NCI-H1930 (cell line): Measurements from ENCODE around the gene CALCR.
A peak's percentile ranks its signal among the peaks of the same experiment; 100 is the strongest.
"Not testable (repeated sequence)": the region's sequence is repeated elsewhere in the genome, so short reads cannot be mapped to it uniquely, and the experiment has no call there.

Experiments used
- DNase-seq, 2 experiments: peaks; one replicate each; lab custom pipeline; 2025; lab: John Stamatoyannopoulos, UW

CALCR gene

DNA sequence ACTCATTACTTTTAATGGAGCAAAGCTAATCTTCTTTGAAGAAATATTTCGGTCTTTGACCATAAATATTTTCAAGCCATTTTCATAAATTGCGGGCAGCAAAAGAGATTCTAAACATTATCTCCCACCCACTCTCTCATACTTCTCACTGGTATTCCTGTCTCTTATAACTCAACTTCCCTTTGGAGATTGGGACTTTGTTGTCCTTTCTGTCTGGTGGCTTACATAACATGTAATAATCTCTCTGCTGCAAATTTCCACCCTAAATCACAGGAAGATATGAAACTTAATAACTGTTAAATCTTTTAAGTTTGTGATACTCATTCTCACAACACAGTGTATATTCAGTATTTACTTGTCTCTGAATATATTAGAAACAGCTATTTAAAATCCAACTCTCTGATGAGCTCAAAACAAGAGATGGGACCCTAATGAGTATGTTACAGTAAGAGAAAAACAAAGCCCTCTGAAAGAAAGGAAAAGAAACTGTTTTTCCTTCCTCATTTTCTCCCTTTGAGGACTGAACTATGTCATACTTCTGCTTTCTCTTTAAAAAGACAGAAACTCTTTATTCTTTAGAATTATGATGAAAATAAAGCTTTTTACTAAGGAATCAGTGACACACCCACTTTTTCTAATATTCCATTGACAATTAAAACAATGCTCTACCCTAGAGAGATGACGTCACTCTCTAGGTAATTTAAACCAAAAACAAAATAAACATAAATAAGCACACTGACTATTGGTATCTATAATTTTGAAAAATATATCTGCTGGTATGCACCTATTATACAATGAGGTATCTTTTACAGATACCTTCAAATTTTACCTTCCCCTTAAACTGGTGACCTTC, 14.7 kb downstream of the CALCR start:
- DNase-seq = no peak

DNA sequence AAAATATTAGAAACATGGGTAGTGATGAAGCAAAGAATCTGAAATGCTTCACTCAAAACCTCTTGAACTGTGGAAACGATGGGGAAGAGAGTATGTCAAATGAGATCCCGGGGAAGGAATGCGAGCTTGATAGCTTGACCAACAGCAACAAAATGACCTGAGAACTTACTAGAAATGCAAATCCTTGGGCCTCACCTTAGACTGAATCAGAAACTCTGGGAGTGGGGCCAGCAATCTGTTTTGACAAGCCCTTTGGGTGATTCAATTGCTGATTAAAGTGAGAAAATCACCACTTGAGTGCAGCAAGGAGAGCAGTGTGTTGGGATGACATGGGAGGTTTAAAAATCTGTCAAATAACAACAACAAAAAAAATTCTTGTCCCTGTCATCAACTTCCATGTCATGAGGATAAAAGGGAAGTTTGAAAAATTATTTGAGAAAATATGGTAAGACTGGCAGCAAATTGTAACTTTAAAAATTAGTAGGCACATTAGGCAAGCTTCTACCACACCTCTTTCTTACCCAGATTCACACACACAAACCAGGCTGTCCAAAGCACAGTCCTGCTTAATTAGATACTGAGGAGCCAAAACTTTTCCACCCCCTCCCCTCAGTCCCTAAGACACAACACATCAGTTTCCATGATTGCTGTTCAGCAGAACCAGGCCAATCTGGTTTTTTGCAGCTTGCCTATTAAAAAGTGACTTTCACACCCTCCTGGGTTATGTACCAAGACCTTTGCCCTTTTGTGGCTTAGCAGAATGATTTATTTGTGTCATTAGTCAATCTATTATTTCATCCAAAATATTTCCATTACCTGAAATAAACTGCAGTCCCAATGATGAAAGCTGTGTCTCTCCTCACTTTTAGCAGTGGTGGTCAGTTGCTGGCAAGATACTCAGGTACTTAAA, 15.6 kb downstream of the CALCR start:
- no peak for DNase-seq

DNA sequence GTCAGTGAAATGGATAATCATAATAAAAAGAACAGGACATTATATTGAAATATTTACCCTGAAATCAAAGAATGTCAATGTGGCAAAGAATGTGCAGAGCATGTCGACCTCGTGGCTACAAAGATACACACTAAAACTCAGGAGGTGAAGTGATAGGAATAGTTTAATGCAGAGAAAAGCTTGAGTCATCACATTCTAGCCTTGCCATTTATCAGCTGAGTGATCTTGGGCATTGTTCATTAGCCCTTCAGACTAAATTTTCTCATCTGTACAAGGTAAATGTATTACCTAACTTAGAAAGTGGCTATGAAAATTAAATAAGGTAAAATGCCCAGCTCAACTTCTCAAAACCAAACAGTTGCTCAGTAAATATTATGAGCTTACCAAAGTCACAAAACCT, 22.6 kb downstream of the CALCR start:
- DNase-seq = no peak

DNA sequence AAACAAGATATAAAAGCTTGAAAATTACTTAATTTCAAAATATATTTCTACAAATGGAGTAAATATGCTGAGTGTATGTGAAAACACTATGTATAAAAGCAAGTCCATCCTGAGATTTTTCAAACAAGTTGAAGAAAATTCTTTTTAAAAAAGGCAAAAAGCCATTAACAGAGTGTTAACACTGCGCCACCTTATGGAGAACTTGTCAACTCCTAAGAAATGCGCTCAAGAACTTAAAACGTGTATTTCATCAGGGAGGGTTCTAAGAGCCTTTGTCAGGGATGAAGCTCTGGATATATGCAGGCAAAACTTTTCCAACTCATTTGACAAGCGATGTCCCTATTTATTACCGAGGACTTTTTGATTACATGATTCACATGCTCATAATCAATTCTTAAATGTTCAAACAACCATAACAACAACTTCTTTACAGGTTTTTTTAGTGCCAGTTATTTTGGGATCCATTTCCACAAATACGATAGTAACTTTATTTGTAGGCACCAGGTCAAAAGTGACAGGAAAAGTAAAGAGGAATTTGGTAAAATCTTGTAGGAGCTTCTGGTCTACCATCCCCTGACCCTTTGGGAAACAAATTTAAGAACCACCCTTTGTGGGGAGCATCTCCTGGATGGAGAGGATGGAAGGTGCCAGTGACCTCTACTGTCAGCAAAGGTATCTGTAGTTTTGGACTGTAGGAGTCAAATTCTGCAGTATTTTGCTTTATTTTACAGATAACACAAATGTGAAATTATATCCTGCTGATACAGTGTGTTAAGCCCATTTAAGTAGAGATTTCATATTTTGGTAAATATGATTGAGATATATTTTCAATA, 23.2 kb downstream of the CALCR start:
- DNase-seq = peak in 1 of 2 experiments; percentile 22

DNA sequence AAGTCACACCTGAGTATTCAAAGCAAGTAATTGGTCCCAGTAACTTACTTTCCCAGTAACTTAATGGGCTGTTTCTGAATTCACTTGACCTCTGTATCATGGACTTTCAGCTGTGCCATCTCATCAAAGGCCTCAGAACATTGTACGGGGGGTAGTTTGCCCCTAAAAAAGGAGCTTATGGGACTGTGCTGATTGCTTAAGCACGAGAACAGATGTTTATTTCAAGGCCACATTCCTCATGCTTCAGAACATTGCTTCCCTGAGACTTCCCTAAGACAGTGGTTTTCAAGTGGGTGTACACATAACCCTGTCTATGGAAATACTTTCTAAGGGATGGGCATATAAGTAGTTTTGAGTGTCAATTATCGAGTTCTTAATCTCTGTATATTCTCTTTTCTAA, 26.8 kb downstream of the CALCR start:
- DNase-seq = no peak

DNA sequence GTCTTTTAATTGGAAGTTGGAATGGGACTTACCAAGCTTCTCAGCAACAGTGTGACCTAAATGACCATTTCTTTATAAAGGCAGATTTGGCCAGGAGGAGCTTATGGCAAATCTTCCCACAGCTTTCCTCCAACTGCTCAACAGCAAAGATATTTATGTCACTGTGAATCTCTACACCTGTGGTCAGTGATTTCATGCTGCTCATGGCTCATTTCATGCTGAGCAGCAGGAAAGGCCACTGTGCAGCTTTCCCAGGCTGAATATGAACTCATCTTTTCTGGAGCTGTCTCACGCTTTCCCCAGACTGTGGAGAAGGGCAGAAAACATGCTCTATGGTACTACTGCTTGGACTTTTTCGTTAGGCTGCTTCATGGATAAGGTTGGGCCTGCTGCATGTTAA, 29.8 kb downstream of the CALCR start:
- DNase-seq = no peak

DNA sequence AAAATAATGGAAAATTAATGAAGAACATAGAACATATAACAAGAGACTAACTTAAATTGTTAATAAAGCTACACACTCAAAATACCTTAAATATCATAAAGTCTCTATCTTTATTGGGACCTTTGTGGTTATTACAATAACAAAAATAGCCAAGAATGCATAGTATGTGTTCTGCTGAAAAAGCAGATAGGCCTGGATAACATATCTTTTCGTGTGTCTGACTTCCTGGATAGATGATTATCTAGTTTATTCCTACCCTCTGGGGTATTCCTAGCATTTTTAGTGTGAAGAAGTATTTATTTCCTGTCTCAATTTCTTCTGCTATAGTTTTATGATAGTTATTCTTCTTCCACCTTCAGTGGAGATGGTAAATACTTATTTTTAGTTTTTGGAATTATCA, 36.5 kb downstream of the CALCR start:
- no peak for DNase-seq

DNA sequence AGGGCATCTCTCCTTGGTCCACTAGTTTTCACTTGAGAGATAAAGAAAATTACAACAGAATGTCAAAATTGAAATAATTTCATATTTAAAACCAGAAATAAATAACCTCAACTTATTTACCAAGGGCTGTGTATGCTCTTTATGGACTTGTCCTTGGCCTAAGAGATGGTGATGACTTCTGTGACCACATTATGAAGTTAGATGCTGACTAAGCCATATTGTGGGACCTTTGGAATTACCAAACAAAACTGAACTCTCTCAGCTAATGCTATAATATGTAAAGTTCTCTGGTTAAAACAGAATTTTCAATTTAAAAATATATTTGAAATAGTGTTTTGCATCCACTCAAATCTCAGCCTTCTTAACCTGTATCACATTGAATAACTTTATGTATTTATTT, 38.9 kb downstream of the CALCR start:
- no peak for DNase-seq

DNA sequence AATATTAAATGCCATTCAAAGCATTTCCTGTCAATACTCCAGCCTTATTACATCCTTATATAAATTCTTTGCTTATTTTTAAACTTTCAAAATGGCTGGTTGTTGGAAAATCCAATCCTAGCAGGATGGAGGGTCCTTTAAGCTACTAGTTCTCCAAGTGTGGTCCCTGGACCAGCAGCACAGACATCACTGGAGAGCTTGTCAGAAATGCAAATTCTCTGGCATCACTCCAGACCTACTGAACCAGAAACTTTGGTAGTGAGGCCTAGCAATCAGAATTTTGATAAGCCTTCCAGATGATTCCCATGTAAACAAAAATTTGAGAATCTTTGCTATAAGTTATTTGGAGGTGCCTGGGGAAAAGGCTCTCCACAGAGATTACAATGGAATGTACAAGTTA, 43.8 kb downstream of the CALCR start:
- DNase-seq = no peak

DNA sequence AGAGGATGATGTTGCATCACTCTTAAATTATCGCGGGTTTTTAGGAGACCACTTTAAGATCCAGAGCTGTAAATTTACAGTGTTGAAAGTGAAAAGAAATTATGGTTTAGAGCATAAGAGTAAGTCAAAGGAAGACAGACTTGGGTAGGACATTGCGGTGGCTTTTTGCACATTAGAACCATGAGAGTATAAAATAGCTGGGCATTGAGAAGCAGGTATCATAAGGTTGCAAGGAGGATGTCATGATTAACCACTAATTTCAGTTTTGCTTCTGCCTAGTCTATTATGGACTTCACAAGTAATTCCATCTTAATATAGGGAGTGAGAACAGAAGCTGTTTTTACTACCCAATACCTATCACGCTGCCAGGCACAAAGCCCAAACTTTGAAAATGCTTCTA, 57.7 kb downstream of the CALCR start:
- DNase-seq = no peak

DNA sequence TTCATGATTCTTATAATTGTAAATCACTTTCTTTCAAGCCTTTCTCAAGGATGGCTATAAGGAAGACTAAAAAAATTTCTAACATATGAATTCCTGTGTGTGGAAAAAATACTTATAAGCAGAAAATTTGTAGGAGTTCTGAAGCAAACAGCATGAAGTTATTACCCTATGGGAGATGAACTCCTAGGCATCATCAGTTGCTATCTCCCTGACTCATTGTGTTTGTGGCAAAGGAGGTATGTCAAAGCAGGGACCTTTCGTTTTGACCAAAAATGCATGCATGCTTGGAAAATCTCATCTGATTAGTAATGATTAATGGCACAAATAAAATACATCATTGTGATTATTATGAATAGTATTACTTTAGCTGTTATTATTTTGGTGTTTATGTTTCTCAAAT, 59.4 kb downstream of the CALCR start:
- no peak for DNase-seq

DNA sequence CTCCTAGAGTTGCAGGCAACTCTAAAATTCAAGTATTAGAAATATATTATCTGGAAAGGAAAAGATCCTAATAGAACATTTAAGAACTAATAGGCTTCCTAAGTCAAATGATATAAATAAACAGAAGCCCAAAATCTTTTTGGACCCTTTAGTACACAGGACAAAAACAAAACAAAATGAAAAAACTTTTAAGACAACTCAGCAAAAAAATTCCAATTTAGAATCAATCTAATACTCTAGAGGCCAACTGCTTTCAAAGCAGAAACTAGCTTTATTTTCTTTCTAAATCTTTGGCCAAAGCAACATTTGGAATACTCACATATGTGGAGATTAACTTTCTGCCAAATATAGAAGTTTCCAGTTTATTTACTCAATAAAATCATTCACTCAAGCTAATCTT, 65.2 kb downstream of the CALCR start:
- DNase-seq = no peak

DNA sequence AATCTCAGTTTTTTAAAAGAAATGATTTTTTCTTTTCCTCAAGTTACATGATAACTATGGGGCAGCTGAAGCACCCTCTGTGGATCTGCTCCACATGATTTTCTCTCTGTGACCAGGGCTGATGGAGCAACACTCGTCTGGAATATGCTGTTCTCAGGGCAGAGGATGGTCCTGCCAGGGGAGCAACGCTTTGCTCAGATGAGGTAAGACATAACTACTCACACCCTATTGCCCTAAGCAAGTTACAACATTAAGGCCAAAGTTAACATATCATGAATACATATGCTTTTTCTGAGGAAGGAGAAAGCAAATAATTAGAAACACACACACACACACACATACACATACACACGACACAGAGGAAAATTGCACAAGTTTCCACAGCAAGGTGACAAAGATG, 71.4 kb downstream of the CALCR start:
- no peak for DNase-seq

DNA sequence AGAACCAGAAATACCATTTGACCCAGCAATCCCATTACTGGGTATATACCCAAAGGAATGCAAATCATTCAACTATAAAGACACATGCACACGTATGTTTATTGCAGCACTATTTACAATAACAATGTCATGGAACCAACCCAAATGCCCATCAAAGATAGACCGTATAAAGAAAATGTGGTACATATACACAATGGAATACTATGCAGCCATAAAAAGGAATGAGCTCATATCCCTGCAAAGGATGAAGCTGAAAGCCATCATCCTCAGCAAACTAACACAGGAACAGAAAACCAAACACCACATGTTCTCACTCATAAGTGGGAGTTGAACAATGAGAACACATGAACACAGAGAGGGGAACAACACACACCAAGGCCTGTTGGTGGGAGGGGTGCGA, 82.7 kb downstream of the CALCR start:
- not testable (repeated sequence) for DNase-seq

DNA sequence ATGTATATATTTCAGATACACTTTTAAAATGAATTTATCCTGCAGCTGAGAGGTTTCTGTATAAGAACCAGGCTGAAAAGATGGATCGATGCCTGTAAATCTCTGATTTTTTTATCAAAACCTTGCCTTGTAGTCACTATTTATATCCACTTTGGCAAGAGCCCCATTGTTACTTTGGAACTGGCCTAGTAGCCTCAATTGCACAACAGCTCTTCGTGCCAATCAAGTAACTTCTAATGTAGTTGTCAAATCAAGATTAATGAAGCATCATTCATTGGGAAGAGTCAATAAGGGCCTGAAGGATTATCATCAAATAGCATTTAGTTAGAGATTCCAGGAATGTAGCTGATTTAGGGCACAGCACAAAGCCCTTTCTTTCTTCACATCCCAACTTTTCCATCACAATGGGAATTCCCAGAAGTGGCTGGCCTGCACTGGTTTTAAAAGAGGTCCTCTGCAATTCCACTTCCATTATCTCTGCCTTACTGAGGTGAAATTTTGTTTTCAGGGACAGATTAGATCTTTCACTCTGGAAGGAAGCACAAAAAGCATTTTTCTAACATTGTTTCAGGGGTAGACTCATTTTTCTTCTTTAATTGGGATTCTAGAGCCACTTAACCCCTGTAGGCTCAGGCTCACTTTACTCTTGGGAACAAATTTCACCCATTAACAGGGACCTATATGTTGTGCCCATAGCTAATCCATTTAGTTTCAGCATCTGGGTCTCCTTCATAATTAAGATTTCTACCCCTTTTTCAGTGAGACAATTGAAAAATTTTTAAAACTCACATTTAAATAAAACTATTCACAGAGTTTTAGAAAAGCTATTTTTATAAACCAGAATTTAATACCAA, 97.8 kb downstream of the CALCR start:
- DNase-seq = no peak

DNA sequence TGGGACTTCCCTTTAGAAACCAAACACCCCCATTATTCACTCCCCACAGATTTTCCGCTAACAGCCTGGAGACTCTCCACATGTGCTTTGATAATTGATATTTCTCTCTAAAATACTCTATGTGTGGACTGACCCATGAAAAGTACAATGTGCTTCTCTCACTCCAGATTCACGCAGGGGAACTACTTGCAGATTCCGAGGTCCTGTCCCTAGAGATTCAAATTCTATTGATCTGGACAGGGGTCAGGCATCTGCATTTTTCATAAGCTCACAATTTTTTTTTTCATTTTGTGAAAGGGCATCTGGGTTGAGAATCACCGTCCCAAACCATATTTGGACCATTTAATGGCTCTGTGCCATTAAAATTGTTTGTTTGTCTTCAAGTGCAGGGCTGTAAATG, 98.7 kb downstream of the CALCR start:
- DNase-seq = no peak

DNA sequence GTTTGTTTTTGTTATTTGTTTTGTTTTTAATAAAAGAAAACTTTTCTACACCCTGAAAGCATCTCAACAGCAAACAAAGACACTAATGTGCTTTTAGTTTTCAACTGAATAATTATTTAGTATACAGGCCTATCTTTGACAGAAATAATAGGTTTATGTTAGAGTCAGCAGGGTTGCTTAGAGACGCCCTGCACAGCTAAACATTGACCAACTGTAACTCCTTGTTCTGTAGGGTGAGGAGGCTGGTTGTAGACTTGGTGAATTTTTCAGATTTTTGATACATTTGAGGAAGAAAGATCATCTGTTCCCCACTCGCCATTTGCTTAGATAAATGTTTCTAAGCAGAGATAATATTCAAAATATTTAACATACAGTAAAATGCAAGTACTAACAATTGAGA, 103.1 kb downstream of the CALCR start:
- DNase-seq = no peak

DNA sequence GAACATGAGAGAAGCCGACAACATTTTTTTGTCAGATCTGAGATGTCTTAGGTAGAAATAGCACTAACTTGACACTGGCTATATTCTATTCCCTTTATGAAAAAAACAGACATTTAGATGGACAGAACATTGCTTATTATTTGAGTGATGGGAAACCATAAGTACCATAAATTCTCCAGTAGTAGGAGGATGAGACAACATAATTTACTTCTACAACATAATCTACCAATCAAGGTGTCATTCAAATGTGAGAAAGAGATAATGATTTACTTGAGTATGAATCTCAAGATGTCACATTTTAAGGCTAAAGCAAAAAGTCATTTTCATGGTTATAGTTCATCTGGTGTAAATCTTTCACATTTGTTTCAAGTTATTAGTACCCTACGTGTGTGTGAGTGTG, 110.8 kb downstream of the CALCR start:
- DNase-seq = no peak

DNA sequence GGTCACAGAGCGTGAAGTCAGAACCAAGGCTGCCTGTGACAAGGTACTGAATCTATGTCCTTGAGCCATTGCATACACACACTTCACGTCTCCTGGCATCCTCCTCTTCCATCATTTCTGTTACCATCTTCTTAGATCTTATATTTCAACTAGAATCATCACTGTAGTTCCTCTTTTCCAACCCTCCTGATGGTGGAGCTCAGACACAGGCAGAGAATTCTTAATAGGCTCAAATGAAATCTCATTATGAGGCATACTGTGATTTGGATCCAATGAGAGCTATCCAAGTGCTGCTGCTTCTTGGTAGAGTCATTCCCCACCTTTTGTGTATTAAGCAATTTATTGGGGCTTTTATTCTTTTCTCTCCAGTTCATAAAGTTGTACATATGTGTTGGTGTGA, 113.2 kb downstream of the CALCR start:
- DNase-seq = peak in 1 of 2 experiments; percentile 41

DNA sequence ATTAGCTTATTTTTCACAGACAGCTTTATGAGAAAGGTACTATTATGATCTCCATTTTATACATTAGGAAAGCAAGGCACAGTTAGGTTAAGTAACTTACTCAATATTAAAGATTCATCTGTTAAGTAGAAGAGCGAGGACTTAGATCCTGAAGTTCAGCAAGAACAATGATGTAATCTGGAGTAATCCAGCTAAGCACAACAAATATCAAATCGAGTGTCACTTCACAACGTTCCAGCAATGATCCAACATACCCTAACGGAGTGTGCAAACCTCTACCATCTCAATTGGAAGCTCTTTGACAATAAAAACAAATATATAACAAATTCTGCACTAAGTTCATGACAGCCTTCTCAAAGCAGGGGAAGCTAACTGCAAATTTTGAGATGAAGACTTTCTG, 121.3 kb downstream of the CALCR start:
- DNase-seq = no peak

DNA sequence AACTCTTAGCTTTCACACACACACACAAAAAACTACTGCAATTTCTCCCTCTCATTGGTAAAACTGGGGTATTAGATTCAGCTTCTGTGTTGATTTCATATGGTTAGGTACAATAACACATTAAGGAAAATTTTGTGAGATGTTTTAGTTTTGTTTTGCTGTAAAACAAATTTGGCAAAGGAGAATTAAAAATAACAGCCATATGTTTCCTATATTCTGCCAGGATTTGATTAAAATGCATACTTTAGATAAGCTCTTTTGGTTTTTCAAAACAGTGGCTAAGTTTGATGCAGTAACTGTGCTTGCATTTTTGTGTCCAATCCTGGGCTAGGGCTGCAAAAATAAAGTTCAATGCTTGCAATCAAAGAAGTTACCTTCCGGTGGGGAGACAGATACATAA, 126.3 kb downstream of the CALCR start:
- DNase-seq = no peak
